ENCODE measurements around the gene ATG3. TPM values are rescaled to one million over a fixed set of nuclear protein-coding genes. Genes with fewer than 3 reads are reported as not detected.
A peak's percentile ranks its signal among the peaks of the same experiment; 100 is the strongest.

ATG3 gene
- total RNA-seq, 1 donor from 2014 or later: 46.3 TPM

- Mint-ChIP-seq H3K36me3 (ENCODE audit: unreplicated experiment) (peaks cover 64% of the 10 kb centered on the region), H3K27ac (ENCODE audit: unreplicated experiment) (peak overlapping the region; percentile 94), H3K9me3 (ENCODE audit: unreplicated experiment) (no peaks in the 10 kb centered on the region), H3K27me3 (ENCODE audit: unreplicated experiment) (no peaks in the 10 kb centered on the region), H3K4me3 (ENCODE audit: unreplicated experiment) (no peak overlapping the region), H3K4me1 (ENCODE audit: unreplicated experiment) (peaks cover 29% of the 10 kb centered on the region)
- TF ChIP-seq CTCF (IDR thresholded peaks at IDR 0.05): no peak
- no peak for DNase-seq (ENCODE audit: extremely low spot score, unreplicated experiment)
These were observed 42.8 kb upstream of the ATG3 start for GRCh38 chr3:112604536-112604935.

- no peak for DNase-seq (ENCODE audit: extremely low spot score, unreplicated experiment)
- Mint-ChIP-seq H3K36me3 (ENCODE audit: unreplicated experiment) (peaks cover 56% of the 10 kb centered on the region), H3K4me3 (ENCODE audit: unreplicated experiment) (no peak overlapping the region), H3K4me1 (ENCODE audit: unreplicated experiment) (peaks cover 28% of the 10 kb centered on the region), H3K27me3 (ENCODE audit: unreplicated experiment) (no peaks in the 10 kb centered on the region), H3K27ac (ENCODE audit: unreplicated experiment) (peak overlapping the region; percentile 43), H3K9me3 (ENCODE audit: unreplicated experiment) (no peaks in the 10 kb centered on the region)
- TF ChIP-seq CTCF (IDR thresholded peaks at IDR 0.05): no peak
These were observed 40.6 kb upstream of the ATG3 start for GRCh38 chr3:112602217-112602838.

GRCh38 chr3:112598731-112599130, 37.0 kb upstream of the ATG3 start:
- DNase-seq (ENCODE audit: extremely low spot score, unreplicated experiment): no peak
- H3K36me3 Mint-ChIP-seq (ENCODE audit: unreplicated experiment): peaks cover 33% of the 10 kb centered on the region
- H3K27ac Mint-ChIP-seq (ENCODE audit: unreplicated experiment): no peak overlapping the region
- no peak for TF ChIP-seq CTCF (IDR thresholded peaks at IDR 0.05)
- H3K4me3 Mint-ChIP-seq (ENCODE audit: unreplicated experiment): no peak overlapping the region
- H3K9me3 Mint-ChIP-seq (ENCODE audit: unreplicated experiment): no peaks in the 10 kb centered on the region
- no peaks in the 10 kb centered on the region for H3K27me3 Mint-ChIP-seq (ENCODE audit: unreplicated experiment)
- H3K4me1 Mint-ChIP-seq (ENCODE audit: unreplicated experiment): peaks cover 5% of the 10 kb centered on the region

- Mint-ChIP-seq H3K9me3 (ENCODE audit: unreplicated experiment) (no peaks in the 10 kb centered on the region), H3K4me3 (ENCODE audit: unreplicated experiment) (no peak overlapping the region), H3K36me3 (ENCODE audit: unreplicated experiment) (peaks cover 33% of the 10 kb centered on the region), H3K27me3 (ENCODE audit: unreplicated experiment) (no peaks in the 10 kb centered on the region), H3K27ac (ENCODE audit: unreplicated experiment) (peak overlapping the region; percentile 13), H3K4me1 (ENCODE audit: unreplicated experiment) (peaks cover 4% of the 10 kb centered on the region)
- no peak for DNase-seq (ENCODE audit: extremely low spot score, unreplicated experiment)
- no peak for TF ChIP-seq CTCF (IDR thresholded peaks at IDR 0.05)
These were observed 36.2 kb upstream of the ATG3 start for GRCh38 chr3:112597945-112598344.

- H3K36me3 Mint-ChIP-seq (ENCODE audit: unreplicated experiment): peaks cover 16% of the 10 kb centered on the region
- TF ChIP-seq CTCF (IDR thresholded peaks at IDR 0.05): no peak
- no peak overlapping the region for H3K27ac Mint-ChIP-seq (ENCODE audit: unreplicated experiment)
- H3K4me3 Mint-ChIP-seq (ENCODE audit: unreplicated experiment): no peak overlapping the region
- H3K4me1 Mint-ChIP-seq (ENCODE audit: unreplicated experiment): peaks cover 4% of the 10 kb centered on the region
- no peaks in the 10 kb centered on the region for H3K27me3 Mint-ChIP-seq (ENCODE audit: unreplicated experiment)
- H3K9me3 Mint-ChIP-seq (ENCODE audit: unreplicated experiment): no peaks in the 10 kb centered on the region
- DNase-seq (ENCODE audit: extremely low spot score, unreplicated experiment): no peak
These were observed 33.1 kb upstream of the ATG3 start for GRCh38 chr3:112594856-112595255.
